Stomach (tissue), 4 donors: ENCODE measurements around the gene PHF21A.

Experiments
- EP300 ChIP-seq: sonication (generic); formaldehyde crosslinking; IDR thresholded peaks from one replicate; pipeline ENCODE4 v1.6.1; 2017; ENCODE audit warnings: antibody characterized with exemption
- POLR2A ChIP-seq, 4 donors: fragments of 450-650 bp; IDR thresholded peaks; one replicate each; pipeline ENCODE4 v1.6.1; 2016; ENCODE audit warnings: antibody characterized with exemption in 4 of 4, control low read depth in 2 of 4, mild to moderate bottlenecking in 1 of 4, moderate library complexity in 1 of 4
- POLR2AphosphoS5 ChIP-seq, 3 donors: sonication (generic); formaldehyde crosslinking; IDR thresholded peaks; one replicate each; pipeline ENCODE4 v1.6.1; 2016; ENCODE audit warnings: antibody characterized with exemption in 3 of 3
- TF ChIP-seq, protein P1 (sequence below), 7 experiments: fragments of 450-650 bp in 4 of 7; fragments of 200-600 bp in 3 of 7; sonication (generic) in 3 of 7; IDR thresholded peaks; one replicate each; pipeline ENCODE4 v1.5.1; 2016 to 2019; ENCODE audit warnings: antibody characterized with exemption in 7 of 7, control low read depth in 2 of 7, mild to moderate bottlenecking in 1 of 7

DNA sequence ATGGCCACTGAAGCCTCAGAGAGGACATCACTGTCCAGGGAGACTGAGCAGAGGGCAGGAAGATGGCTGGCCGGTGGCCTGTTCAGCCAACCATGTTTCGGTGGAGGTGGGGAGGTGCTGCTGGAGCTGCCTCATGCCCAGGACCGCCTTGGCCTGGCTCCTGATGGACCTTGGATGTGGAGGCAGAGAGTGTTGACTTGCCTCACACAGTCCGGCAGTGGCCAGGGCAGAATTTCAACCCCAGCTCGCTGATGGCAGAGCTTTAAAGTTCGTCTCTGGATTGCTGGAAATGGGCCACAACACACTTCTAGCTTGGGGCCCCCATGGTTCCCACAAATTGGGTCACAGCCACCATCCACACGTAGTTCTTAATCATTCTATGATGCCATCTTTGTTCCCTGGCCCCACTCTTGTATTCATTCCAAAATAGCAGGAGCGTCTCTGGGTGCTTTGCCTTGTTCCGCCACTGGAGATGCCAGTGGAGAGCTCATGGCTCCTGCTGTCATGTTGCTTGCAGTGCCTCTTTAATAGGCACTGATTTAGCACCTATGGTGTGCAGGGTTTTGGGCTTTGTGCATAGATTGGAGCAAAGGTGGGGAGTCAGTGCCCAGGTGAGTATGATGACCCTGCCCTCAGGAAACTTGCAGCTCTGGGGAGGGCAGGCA is 230.2 kb downstream of the PHF21A start:
- TF ChIP-seq, protein P1, sequence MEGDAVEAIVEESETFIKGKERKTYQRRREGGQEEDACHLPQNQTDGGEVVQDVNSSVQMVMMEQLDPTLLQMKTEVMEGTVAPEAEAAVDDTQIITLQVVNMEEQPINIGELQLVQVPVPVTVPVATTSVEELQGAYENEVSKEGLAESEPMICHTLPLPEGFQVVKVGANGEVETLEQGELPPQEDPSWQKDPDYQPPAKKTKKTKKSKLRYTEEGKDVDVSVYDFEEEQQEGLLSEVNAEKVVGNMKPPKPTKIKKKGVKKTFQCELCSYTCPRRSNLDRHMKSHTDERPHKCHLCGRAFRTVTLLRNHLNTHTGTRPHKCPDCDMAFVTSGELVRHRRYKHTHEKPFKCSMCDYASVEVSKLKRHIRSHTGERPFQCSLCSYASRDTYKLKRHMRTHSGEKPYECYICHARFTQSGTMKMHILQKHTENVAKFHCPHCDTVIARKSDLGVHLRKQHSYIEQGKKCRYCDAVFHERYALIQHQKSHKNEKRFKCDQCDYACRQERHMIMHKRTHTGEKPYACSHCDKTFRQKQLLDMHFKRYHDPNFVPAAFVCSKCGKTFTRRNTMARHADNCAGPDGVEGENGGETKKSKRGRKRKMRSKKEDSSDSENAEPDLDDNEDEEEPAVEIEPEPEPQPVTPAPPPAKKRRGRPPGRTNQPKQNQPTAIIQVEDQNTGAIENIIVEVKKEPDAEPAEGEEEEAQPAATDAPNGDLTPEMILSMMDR (IDR thresholded peaks at IDR 0.05): no peak
- TF ChIP-seq POLR2AphosphoS5 (IDR thresholded peaks at IDR 0.05) (no peak), EP300 (no peak), POLR2A (IDR thresholded peaks at IDR 0.05) (no peak)
